GM21360 (cell line): ENCODE results near the gene DTNB.

Source experiments
- ATAC-seq: cut with Tn5 transposase; IDR thresholded peaks from one replicate; pipeline ENCODE4 v1.9.1; 2021; ENCODE audit warnings: mild to moderate bottlenecking, moderate library complexity; ENCODE audit not compliant: unreplicated experiment

Gene DTNB

GRCh38 chr2:25512707-25513106 lies 160.7 kb downstream of the DTNB start:
- ATAC-seq, result no peak

DNA sequence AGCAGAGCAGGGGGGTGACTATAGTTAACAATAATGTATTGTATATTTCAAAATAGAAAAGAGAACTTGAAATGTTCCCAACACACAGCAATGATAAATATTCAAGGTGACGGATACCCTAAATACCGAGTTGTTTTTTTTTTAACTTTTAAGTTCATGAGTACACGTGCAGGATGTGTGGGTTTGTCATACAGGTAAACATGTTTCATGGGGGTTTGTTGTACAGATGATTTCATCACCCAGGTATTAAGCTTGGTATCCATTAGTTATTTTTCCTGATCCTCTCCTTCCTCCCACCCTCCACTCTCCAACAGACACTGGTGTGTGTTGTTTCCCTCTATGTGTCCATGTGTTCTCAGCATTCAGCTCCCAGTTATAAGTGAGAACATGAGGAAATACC lies 167.2 kb downstream of the DTNB start:
- no peak for ATAC-seq

DNA sequence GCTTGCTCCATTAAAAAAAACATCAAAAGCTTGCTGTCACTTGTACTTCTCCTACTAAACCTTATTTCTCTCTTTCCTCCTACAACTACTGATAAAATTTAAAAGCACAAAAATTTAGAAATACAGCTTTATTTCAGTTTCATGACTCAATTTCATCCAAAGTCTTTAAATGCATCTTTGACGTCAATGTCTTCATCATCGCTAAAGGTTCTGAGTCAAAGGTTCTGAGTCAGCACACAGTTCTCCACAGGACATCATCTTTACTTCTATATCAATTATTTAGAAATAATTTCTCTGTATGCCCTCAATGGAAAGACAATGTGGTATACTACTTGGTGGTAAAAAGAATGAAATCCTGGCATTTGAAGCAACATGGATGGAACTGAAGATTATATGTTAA lies 167.8 kb downstream of the DTNB start:
- no peak for ATAC-seq

DNA sequence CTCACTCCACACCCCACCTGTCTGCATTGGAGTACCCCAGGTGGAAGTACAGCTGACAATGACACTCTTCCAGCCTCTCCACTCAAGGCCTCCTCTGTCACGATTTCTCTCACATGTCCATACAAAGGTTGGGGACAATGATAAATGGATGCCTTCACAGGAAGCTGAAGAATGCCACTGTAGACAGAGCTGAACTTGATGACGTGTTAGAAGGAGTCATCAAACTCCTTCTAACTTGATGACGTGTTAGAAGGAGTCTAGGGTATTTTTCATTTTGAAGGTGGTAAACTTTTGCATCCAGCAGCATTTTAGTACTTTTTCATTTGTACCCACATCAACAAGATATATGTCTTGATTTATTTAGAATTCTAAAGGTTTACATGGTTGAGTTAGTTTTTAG lies 168.2 kb downstream of the DTNB start:
- no peak for ATAC-seq

- no peak for ATAC-seq
Measured at GRCh38 chr2:25504266-25504665, 169.1 kb downstream of the DTNB start.

DNA sequence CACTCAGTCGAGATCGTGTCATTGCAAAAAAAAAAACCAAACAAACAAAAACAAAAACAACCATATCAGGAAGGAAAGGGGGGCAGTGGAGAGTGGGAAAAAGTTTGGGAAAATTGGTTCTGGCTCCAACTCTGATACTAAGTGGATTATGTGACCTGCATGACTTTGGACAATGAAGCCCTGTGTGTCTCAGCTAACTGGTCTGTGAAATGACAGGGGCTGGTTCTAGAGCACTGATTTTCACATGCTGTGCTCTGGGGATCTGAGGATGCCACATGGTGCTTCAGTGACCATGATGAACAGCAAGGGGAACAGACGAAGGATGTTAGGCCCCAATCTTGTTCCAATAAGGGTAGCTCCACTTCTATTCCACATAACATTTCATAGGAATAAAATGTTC lies 174.2 kb downstream of the DTNB start:
- no peak for ATAC-seq

GRCh38 chr2:25497918-25498407 lies 175.4 kb downstream of the DTNB start:
- ATAC-seq, result peak; percentile 71

- ATAC-seq, result no peak
Measured at GRCh38 chr2:25497229-25497917, 176.0 kb downstream of the DTNB start.

DNA sequence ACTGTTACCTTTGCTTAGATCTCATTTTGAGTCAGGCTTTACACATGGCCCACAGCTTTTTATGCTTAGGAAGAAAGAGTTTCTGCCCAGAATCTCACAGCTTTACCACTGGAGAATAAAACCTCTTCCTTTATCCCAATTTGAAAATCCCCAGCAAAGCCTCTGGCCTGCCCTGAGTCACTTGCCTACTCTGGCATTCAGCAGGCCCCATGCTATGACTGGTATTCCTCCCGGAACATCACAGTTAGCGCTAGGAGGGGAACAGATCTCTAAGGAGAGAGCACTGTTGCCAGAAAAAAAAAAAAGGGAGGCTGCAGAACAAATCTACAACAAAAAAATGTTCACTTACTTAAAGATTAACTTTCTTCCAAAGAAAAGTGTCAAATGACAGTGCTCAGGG lies 178.8 kb downstream of the DTNB start:
- ATAC-seq, result no peak

GRCh38 chr2:25493207-25493606 lies 180.2 kb downstream of the DTNB start:
- ATAC-seq, result no peak

DNA sequence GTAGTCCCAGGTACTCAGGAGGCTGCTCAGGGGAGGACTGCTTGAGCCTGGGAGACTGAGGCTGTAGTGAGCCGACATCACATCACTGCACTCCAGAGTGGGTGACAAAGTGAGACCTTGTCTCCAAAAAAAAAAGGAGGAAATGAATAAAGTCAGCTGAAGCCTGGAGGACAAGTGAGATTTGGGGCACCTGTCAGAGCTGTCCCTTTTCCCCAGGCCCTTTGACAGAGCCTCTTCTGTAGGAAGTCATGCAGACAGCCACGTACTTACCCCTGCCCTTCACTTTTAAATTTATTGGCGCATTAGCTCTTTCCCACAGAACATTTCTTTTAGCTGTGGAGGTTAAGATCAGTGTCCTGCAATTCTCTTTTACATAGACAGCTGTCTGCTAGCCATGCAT lies 180.7 kb downstream of the DTNB start:
- ATAC-seq, result no peak

DNA sequence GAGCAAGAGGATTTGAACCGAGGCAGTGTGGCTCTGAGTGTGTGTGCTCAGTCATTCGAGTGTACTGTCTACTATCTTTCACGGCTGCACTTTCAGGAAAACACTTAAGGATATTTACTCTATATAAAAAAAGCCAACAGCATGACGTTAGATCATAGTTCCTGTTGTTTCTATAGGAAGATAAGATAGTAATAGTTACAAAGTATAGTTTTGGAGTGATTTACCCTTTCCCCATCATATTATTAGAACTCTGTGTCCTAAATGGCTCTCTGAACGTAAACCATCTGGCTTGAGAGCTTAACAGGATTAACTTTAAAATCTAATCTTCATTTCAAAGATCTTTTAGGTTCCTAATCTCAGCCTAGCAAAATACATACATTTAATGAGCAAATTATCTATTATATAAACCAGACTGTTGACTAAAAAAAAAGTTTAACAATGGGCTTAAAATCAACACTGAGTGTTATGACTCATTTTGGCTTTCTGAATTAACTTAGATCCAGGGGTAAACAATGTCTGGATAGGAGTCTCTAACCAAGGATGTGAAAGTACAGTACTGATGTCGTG lies 181.3 kb downstream of the DTNB start:
- ATAC-seq, result no peak

DNA sequence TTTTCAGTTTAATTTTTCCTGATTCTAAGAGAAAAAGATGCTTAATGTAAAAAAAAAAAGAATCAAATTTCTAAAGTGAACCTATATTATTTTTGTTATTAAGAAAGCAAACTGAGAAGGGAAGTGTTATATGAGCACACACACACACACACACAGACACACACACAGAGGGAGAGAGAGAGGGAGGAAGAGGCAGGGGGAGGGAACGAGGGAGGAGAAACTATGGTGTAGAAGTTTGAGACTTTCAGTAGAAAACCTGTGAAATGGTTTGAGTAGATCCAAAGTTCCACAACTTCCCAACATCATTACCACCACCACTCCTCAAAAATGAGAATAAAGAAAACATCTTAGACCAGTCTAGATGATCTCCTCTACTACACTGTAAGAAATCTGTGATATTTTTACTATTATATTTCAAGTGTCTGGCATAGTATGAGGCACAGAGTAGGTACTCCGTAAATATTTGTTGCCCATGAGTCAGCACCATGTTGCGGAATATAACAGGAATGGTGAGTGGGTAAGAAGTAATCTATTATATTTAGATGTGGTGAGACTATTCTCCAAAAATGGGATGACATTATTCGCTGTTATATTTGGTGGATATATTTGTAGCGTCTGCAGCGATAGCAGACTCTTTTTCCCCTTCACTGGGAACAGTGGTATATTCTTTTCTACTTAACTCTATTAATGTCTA lies 182.2 kb downstream of the DTNB start:
- no peak for ATAC-seq

GRCh38 chr2:25490217-25490616 lies 183.2 kb downstream of the DTNB start:
- no peak for ATAC-seq

DNA sequence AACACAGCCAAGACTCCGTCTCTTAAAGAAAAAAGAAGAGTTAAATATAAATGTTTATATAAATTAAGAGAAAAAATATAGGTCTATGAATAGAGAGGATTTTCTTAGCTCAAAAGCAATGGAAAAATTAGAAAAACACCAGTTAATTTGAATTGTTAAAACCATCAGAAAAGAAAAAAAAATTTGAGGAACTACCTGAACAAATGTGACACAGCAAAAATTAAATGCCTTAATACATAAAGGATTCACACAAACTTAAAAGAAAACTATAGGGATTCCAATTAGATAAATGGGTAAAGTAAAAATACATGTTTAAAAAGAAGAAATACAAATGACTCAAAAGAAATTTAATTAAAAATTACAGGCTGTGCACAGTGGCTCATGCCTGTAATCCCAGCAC lies 183.7 kb downstream of the DTNB start:
- no peak for ATAC-seq

DNA sequence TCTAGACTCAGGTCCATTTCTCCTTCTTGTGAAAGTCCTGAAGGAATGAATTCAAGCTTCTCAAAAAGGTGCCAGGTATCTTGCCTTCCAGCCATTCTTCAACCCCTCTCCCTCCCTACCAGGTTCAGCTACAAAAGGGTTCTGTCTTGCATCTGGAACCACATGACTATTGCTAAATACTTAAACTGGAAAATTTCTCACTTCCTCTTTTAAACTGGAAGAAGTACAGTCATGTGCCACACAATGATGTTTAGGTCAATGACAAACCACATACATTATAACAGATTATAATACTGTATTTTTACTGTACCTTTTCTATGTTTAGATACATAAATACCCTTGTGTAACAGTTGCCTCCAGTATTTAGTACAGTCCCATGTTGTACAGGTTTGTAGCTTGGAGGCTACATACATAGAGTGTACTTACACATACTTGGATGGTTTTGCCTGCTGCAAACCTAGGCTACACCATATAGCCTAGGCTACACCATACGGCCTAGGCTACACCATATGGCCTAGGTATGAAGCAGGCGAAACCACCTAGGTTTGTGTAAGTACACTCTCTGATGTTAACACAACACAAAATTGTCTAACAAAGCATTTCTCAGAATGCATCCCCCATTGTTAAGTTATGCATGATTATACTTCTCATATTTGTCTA lies 189.6 kb downstream of the DTNB start:
- ATAC-seq, result peak; percentile 69

DNA sequence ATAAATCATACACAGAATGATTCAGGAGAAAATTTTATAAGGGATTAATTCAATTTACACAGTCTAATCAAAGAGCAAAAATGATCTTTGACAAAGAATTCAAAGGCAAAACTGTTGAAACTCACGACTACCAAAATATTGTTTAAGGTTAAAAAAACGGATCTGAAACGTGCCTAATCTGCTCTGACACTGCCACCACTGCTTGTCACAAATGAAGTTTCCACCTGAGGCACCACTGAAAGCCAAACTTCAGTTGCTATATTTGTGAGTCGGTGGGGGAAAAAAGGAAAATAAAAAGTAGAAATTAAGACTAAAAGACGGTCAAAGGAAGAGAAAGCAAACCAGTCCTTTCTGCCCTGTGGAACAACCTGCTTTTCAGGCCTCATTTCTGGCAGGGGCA lies 191.0 kb downstream of the DTNB start:
- no peak for ATAC-seq

GRCh38 chr2:25481381-25482300 lies 191.7 kb downstream of the DTNB start:
- no peak for ATAC-seq

DNA sequence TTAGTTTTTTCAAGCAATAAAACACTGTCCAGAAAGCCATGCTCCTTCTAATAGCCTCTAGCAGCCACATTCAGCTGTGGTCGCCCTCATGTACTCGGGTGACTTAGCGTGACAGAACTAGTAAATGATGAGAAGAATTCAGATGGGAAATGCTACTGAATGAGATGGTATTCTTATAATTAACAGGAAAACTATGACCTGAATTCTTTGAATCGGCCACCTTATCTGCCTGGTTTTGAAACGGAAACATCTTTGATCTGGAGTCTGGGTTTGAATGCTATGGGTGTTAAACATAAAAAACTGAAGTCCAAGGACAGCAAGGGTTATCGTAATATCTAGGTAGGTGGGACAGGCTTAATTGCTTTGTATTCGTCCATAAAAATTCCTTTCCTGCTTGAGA lies 192.8 kb downstream of the DTNB start:
- ATAC-seq, result no peak

GRCh38 chr2:25479761-25480160 lies 193.6 kb downstream of the DTNB start:
- no peak for ATAC-seq

DNA sequence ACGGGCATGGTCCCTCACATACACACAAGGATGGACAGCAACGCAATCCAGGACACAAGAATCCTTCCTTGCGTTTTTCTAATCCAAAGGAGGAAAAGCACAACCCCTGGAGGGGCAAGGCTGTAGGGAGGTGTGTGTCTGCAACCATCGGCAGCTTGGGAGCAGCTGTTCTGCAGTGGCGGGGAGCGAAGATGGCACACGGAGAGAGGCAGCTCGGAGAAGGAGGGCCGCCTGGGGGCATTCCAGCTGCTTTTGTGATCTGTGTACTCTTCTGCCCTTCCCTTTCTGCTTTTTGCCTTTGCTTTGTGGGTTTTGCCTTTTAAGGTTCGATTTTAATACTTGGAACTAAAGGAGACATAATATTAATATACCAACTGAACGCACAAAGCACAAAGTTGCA lies 194.6 kb downstream of the DTNB start:
- ATAC-seq, result no peak
